Astrocyte of the spinal cord (primary cell): ENCODE results near the gene PRDM2.

Source experiments
- DNase-seq: peaks from one replicate; pipeline ENCODE4 v3.0.0; 2011; ENCODE audit warnings: low read depth, low spot score
- H3K4me3 ChIP-seq: 2 replicates; pipeline ENCODE4 v1.5.1; 2011; ENCODE audit warnings: low read depth, mild to moderate bottlenecking, low read length, moderate library complexity
- in situ Hi-C: cut with HindIII; loops from 2 replicates; pipeline ENCODE4 v1.10.0; 2017; ENCODE audit warnings: low sequenced_read_pairs
- TF ChIP-seq, protein P1 (sequence below): IDR thresholded peaks from 2 replicates; pipeline ENCODE4 v1.5.1; 2012; ENCODE audit warnings: low read depth, mild to moderate bottlenecking, low read length, inconsistent platforms

The PRDM2 gene

DNA sequence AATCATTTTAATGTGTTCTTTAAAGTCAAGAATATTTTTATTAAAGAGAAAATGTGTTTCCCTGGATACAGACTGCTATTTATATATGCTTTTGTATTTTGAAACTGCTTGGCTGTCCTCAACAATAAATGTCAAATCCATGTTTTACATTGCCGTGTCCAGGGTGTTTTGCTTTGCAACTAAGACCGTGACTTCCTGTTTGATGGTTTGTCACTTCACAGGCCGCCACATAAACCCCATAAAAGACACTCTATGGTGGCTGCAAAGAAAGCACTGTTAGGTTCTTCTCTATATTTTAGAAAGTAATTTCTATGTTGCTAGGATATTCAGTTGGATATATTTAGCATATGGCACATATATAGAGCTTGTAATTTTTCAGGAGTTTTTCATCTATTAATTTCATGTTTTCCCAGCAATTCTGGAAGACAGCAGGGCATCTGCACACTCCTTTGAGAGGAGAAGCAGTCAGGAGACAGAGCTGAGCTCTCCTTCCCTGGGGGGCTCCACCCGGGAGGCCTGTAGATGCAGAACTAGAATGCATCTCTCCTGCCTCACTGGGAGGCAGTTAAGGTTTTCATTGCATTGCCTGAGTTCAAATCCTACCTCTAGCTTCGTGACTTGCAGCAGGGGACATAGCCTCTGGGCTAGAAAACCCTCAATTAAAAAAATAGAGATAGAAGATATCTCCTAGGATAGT lies 33.1 kb downstream of the PRDM2 start:
- DNase-seq: no peak
- in situ Hi-C loops: no loop called here
- H3K4me3 ChIP-seq: no peak overlapping the region
- TF ChIP-seq, protein P1, sequence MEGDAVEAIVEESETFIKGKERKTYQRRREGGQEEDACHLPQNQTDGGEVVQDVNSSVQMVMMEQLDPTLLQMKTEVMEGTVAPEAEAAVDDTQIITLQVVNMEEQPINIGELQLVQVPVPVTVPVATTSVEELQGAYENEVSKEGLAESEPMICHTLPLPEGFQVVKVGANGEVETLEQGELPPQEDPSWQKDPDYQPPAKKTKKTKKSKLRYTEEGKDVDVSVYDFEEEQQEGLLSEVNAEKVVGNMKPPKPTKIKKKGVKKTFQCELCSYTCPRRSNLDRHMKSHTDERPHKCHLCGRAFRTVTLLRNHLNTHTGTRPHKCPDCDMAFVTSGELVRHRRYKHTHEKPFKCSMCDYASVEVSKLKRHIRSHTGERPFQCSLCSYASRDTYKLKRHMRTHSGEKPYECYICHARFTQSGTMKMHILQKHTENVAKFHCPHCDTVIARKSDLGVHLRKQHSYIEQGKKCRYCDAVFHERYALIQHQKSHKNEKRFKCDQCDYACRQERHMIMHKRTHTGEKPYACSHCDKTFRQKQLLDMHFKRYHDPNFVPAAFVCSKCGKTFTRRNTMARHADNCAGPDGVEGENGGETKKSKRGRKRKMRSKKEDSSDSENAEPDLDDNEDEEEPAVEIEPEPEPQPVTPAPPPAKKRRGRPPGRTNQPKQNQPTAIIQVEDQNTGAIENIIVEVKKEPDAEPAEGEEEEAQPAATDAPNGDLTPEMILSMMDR: no peak

DNA sequence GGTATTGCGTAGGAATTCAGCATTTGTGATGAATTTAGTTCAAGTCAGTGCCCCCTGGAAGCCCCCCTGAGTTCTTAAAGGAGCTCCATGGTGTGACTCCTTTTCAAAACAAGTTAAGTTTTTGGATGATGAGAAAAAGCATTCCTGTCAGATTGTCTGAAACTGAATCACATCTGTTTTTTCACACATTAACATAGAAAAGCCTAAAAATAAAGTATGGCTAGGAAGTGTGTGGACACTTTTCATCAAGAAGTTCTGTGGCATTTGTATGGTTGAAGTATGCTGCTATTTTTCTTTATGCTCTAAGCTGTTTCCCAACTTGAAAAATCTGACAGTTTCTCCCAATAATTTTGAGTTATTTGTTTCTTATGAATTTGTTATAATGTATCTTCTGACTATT lies 33.7 kb downstream of the PRDM2 start:
- no peak overlapping the region for H3K4me3 ChIP-seq
- in situ Hi-C loops: no loop called here
- TF ChIP-seq, protein P1: no peak
- no peak for DNase-seq

DNA sequence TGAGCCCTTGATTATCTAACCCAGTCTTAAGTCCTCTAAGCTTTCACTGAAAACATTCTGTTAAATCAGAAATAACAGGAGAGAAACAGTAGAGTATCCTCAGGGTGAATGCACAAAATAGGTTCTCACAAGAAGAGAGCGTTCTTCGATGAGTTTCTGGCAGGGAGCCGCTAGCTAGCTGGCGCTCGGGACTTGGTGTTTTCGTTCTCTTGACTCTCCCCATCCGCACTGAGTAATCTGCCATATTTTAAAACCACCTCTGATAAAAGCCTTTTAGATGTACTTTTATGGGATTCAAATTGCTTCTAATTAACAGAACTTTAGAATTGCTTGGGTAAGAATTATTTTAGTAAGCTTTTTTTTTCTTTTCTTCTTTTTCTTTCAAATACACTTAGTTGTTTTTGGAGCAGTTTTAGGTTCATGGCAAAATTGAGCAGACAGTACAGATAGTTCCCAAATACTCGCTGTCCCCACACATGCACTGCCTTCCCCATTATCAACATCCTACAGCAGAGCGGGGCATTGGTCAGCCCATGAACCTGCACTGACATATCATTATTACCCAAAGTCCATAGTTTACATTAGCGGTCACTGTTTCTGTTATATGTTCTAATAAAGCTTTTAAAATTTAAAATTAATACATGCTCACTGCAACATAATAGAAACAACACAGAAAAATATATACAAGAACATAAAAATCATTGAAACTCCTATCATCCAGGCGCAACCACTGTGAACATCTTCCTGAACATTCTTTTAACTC lies 35.4 kb downstream of the PRDM2 start:
- no peak for DNase-seq
- in situ Hi-C loops: no loop called here
- H3K4me3 ChIP-seq: no peak overlapping the region
- TF ChIP-seq, protein P1: no peak

DNA sequence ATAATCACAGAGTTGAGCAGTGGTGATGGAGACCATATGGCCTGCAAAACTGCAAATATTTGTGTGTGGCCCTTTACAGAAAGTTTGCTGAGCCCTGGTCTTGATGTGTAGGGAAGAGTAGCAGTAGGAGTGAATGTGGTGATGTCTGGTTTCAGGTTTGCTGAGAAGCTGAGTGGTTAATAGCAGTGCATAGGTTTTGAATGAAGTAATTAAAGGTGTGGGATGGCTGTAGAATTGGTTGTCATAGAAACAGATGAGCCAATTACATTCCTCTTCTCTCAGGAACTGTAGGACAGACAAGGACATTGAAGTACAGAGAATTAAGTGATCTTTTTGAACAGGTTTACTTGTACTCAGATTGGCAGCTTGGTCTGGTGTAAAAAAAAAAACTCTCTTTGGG lies 37.4 kb downstream of the PRDM2 start:
- in situ Hi-C loops: no loop called here
- TF ChIP-seq, protein P1: no peak
- DNase-seq: no peak
- no peak overlapping the region for H3K4me3 ChIP-seq

DNA sequence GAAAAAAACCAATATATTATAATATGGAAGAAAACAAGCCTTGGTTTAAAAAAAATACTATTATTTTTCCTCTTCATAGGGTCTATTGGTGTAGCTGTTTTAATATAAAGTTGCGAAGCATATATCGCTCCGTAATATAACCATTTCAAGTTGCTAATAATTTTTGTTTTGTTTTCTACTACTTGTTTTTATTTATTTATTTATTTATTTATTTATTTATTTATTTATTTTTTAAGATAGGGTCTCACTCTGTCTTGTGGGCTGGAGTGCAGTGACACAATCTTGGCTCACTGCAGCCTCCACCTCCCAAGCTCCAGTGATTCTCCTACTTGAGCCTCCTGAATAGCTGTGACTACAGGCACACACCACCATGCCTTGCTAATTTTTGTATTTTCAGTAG lies 46.4 kb downstream of the PRDM2 start:
- in situ Hi-C loops: no loop called here
- TF ChIP-seq, protein P1: no peak
- DNase-seq: no peak
- H3K4me3 ChIP-seq: no peak overlapping the region

DNA sequence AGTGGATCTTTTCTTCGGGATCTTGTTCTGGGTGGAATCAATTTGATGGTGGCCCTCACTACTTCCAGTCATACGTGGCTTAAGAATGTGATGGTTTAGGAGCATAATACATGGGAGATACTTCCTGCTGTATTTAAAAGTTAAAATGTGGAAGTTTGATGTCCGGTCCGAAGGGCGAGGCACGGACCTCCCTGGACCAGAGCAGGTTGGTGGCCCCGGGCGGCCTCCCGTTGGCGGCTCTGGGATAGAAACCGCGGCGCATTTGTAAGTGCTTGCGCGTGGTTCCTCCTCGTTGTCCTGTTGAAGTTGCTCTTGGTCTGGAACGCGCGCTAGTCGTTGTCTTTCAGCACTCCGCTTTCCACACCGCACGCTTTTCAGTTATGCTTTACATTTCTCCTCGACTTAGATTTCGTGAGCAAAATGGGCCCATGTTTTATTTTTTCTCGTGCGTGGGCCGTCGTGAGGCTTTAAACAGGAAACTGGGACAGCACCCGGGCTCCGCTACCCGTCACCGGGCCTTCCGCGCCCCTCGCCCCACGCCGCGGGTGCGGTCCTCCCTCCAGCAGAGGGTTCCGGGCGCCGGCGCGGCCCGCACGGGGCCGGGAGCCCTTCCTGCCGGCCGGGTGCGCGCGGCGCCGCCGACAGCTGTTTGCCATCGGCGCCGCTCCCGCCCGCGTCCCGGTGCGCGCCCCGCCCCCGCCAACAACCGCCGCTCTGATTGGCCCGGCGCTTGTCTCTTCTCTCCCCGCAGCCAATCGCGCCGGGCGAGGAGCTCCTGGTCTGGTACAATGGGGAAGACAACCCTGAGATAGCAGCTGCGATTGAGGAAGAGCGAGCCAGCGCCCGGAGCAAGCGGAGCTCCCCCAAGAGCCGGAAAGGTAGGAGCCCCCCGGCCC lies 48.9 kb downstream of the PRDM2 start:
- peak overlapping the region; percentile 65 for H3K4me3 ChIP-seq
- DNase-seq: peak; percentile 96
- in situ Hi-C loops: no loop called here
- TF ChIP-seq, protein P1: no peak
